ENCODE results near the gene DLGAP5.

Gene DLGAP5

GRCh38 chr14:55111122-55111708, 80.2 kb downstream of the DLGAP5 start:
- DNase-seq (ENCODE audit: low read depth, low spot score): no peak

- DNase-seq (ENCODE audit: low read depth, low spot score): no peak
Observed at GRCh38 chr14:55109836-55110235, 81.5 kb downstream of the DLGAP5 start.

GRCh38 chr14:55107766-55108554, 83.4 kb downstream of the DLGAP5 start:
- no peak for DNase-seq (ENCODE audit: low read depth, low spot score)

GRCh38 chr14:55105991-55106390, 85.4 kb downstream of the DLGAP5 start:
- DNase-seq (ENCODE audit: low read depth, low spot score): no peak

GRCh38 chr14:55103971-55104954, 87.1 kb downstream of the DLGAP5 start:
- no peak for DNase-seq (ENCODE audit: low read depth, low spot score)

- DNase-seq (ENCODE audit: low read depth, low spot score): no peak
Observed at GRCh38 chr14:55103005-55103640, 88.3 kb downstream of the DLGAP5 start.

DNA sequence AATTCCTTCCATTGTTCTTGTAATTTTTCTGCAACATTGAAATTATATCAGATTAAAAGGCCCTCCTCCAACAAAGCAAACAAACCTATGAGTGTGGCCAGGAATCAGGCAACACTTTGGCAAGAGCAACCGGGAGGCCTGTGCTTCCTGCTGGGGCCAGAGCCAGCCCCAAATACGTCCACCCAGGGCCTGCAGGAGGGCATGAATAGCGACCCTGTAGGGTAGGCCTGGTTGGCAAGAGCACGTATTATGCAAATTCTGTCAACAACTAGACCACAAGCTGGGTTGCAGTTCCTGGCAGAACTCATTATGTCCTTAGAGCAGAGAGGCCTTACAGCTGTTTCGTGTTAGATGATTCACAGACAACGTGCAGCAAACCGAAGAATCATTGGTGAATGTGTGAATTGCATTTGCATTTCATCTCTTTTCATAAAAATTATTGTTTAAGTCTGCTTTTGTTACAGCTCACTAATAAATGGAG, 89.2 kb downstream of the DLGAP5 start:
- no peak for DNase-seq (ENCODE audit: low read depth, low spot score)

- no peak for DNase-seq (ENCODE audit: low read depth, low spot score)
Observed at GRCh38 chr14:55101698-55102097, 89.7 kb downstream of the DLGAP5 start.

DNA sequence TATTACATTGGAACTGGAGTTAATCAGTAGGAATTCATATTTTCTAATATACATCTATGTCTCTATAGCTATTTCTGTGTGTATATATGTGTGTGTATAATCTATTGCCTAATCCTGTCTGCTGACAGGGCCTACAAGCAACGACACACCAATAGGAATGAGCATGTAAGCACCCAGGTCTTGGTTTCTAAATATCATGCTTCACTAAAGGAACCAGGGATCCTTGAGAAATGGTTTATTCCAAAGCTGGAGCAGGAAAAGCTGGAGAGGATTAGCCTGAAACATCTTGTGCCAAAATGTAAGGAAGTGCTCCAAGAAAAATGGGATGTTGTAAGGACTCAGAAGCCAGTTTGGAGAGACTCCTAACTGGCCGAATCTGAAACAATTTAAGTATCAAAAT, 91.6 kb downstream of the DLGAP5 start:
- DNase-seq (ENCODE audit: low read depth, low spot score): no peak

GRCh38 chr14:55098561-55098898, 92.9 kb downstream of the DLGAP5 start:
- no peak for DNase-seq (ENCODE audit: low read depth, low spot score)

Measured in iPS DF 19.7 (cell line).